LNCaP clone FGC (cell line): ENCODE results near the gene PDE6G.

Experiments used
- DNase-seq: peaks from one replicate; pipeline ENCODE4 v3.0.0-alpha.2; 2011; ENCODE audit warnings: low read depth
- H3K4me3 ChIP-seq: 2 replicates; pipeline ENCODE4 v1.5.1; 2011; ENCODE audit warnings: mild to moderate bottlenecking, low read depth, low read length, control low read depth
- CTCF ChIP-seq: IDR thresholded peaks from 2 replicates; pipeline ENCODE4 v1.5.1; 2012; ENCODE audit warnings: mild to moderate bottlenecking; ENCODE audit not compliant: control insufficient read depth, insufficient read depth; ENCODE audit errors: extremely low read depth

The PDE6G gene

DNA sequence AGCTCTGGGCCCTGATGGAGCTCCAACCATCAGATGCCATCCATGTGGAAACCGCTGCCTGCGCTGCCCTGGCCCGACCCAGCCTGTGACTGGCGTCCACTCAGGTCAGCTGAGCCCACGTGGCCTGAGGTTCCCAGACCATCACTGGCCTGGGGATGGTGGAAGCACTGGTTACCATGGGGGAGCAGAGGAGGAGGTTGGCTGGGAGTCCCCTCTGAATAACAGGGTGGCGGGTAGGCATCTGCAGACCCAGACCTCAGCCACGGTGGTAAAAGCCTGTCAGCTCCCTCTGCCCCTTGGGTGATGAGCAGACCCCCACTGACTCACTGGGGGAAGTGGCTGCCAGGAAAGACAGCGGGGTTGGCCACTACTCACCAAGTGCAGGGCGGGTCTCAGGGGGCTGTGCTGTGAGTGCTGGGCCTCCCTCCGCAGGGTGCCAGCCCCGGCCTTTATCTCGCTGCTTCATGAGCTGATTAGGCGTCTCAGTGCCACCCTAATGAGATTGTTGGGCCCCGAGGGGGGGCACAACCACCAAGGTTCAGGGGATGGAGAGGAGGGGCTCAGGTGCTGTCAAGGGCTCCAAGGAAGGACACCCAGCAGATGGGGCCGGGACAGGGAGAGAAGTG is at the start of gene PDE6G:
TSS of gene PDE6G (minus strand) at position 425 of the 626 bp plus-strand sequence. CDS start 3,237 bp downstream, outside the sequence.
- no peak for TF ChIP-seq CTCF
- no peak within 1 kb of the TSS for H3K4me3 ChIP-seq
- DNase-seq: no peak

GRCh38 chr17:81705518-81706231 is 49.3 kb upstream of the PDE6G start:
- H3K4me3 ChIP-seq: no peak overlapping the region
- no peak for TF ChIP-seq CTCF
- DNase-seq: no peak

DNA sequence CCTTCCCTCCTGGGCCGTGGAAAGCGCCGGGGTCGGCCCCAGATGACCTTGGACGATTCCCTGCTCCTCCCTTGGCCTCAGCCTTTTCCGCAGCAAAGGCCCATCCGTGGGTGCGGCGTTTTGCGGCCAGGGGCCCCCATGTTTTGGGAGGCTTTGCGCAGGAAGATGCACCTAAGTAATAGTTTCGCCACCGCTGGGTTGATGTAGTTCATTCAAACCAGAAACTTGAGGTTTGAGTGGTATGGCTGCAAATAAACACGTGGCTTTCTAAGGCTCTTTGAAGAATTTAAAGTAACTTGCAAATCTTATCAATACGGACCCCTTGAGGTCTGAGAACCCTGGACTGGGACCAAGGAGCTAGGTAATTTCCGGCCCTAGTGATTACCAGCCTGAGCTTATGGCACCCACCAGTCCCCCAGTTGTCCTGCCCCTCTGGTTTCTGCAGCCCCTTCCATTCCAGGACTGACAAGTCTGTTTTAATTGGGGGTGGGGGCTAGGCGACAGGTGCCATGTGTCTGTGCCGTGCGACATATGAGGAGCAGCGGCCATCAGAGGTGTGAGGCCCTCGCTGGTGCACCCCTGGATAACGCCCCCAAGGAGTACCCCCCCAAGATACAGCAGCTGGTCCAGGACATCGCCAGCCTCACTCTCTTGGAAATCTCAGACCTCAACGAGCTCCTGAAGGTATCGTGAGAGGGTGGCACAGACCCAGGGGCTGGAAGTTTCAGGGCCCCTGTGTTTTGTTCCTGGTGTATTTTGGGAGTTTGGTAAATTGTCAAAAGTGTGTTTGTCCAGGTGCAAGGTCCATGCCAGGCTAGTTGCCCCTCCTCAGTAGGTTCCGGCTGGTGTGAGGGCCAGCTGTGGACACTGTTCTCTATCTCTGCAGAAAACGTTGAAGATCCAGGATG is 47.7 kb upstream of the PDE6G start:
- peak overlapping the region; percentile 97 for H3K4me3 ChIP-seq
- no peak for DNase-seq
- no peak for TF ChIP-seq CTCF

DNA sequence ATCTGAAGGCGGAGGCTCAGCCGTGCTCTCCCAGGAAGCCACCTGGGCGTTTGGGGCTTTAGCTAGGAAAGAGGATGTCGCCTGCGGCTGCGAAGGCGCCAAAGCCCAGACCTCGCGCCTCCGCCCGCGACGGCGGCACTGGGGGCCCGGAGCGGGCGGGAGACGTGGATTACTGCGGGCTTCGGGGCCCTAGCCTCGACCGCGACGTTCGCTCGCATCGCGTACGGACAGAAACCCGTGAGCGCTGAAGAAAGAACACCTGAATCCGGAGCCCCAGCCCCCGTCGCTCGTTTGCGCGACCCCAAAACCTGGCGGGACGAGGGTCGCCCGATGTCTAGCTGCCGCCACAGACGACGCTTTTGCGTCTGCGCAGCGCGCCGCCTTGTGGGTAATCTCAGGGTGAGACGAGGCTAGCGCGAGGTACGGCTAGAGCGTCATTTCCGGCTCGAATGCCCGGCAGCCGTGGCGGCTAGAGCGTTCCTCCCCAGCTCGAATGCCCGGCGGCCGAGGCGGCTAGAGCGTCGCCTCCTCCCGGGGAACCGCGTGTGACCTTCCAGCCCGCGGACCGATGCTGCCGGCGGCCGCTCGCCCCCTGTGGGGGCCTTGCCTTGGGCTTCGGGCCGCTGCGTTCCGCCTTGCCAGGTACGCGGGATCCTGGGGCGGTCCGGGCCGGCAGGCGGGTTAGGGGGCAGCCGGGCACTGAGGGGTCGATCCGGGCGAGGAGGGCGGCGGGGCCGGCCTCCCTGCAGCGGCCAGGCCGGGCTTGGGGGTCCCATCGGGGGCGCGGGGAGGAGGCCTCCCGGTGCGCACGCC is 46.8 kb upstream of the PDE6G start, which contains the start of gene MRPL12:
TSS of gene MRPL12 (plus strand) at position 434 of the 813 bp plus-strand sequence. CDS start at position 569, 135 bp downstream.
- DNase-seq: peak; percentile 61
- TF ChIP-seq CTCF: 0 out of 2 replicates have a peak, but pooled peaks have one; percentile 4
- H3K4me3 ChIP-seq: peak within 1 kb of the TSS; percentile 97

- no peak for TF ChIP-seq CTCF
- DNase-seq: no peak
- peak overlapping the region; percentile 97 for H3K4me3 ChIP-seq
Measured at GRCh38 chr17:81701288-81702071, 45.1 kb upstream of the PDE6G start.
